Endothelial cell of umbilical vein (primary cell): ENCODE results near the gene C16orf78.

Source experiments
- CTCF ChIP-seq, 2 donors: IDR thresholded peaks; 1 replicate in 1 of 2; 2 replicates in 1 of 2; pipeline ENCODE4 v1.5.1; 2011; ENCODE audit warnings: low read length in 2 of 2, mild to moderate bottlenecking in 2 of 2, moderate library complexity in 2 of 2, control low read depth in 1 of 2, inconsistent platforms in 1 of 2, low read depth in 1 of 2; ENCODE audit not compliant: insufficient read depth in 1 of 2; ENCODE audit errors: extremely low read depth in 1 of 2
- EZH2 ChIP-seq: IDR thresholded peaks from 2 replicates; pipeline ENCODE4 v1.6.1; 2012; ENCODE audit warnings: borderline replicate concordance, low read depth, mild to moderate bottlenecking, moderate library complexity, low read length, inconsistent platforms; ENCODE audit not compliant: severe bottlenecking
- MAX ChIP-seq: IDR thresholded peaks from 2 replicates; pipeline ENCODE4 v1.6.1; 2011; ENCODE audit not compliant: insufficient read depth, insufficient read length

DNA sequence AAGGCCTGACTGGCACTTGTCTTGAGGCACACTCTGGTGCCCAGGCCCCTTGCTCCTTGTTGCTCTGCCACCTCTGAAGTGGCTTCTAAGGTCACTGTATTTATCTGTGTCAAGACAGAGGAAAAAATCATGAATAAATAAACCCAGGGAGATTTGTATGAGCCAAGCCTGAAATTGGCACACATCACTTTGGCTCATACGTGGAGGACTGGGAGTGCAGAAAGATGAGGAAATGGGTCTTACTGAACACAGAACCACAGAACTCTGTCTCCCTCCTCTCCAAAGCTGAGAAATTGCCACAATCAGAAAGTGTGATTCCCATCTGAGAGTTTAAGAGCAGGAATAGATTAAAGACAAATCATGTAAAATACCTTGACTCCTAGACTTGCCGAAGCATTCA lies 27.1 kb upstream of the C16orf78 start:
- TF ChIP-seq MAX (no peak), CTCF (IDR thresholded peaks at IDR 0.05; ENCODE audit: extremely low read depth in 1 of 2, insufficient read depth in 1 of 2, low read depth in 1 of 2, low read length in 2 of 2) (no peak), EZH2 (no peak)
